ENCODE measurements around the gene SRPK3.

GRCh38 chrX:153824348-153824747, 43.5 kb downstream of the SRPK3 start:
- TF ChIP-seq CTCF (IDR thresholded peaks at IDR 0.05; ENCODE audit: low read depth, low read length, missing input control) (no peak), RXRA (IDR thresholded peaks at IDR 0.05) (no peak), JUND (IDR thresholded peaks at IDR 0.05) (no peak), TAF1 (conservative IDR thresholded peaks at IDR 0.05) (no peak), ATF3 (IDR thresholded peaks at IDR 0.05) (no peak), SP1 (IDR thresholded peaks at IDR 0.05) (no peak)

Measured in liver (tissue), 3 donors.